ENCODE results near the gene FEZF2.

DNA sequence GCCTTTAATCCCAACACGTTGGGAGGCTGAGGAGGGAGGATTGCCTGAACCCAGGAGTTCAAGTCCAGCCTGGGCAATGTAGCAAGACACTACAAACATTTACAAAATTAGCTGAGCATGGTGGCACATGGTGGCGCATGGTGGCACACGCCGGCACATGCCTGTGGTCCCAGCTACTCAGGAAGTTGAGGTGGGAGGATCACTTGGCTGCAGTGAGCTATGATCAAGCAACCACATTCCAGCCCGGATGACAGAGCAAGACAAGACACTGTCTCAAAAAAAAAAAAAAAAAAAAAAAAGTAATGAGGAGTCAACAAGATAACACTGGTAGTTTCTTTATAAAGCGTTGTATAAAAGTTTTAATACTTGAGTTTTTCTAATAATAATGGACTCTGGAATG is 10.1 kb downstream of the FEZF2 start:
- TF ChIP-seq, protein P1, sequence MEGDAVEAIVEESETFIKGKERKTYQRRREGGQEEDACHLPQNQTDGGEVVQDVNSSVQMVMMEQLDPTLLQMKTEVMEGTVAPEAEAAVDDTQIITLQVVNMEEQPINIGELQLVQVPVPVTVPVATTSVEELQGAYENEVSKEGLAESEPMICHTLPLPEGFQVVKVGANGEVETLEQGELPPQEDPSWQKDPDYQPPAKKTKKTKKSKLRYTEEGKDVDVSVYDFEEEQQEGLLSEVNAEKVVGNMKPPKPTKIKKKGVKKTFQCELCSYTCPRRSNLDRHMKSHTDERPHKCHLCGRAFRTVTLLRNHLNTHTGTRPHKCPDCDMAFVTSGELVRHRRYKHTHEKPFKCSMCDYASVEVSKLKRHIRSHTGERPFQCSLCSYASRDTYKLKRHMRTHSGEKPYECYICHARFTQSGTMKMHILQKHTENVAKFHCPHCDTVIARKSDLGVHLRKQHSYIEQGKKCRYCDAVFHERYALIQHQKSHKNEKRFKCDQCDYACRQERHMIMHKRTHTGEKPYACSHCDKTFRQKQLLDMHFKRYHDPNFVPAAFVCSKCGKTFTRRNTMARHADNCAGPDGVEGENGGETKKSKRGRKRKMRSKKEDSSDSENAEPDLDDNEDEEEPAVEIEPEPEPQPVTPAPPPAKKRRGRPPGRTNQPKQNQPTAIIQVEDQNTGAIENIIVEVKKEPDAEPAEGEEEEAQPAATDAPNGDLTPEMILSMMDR (IDR thresholded peaks at IDR 0.05) = no peak
- no peak for TF ChIP-seq ESRRA (IDR thresholded peaks at IDR 0.05; ENCODE audit: borderline replicate concordance, low read length)
- TF ChIP-seq, protein P2, sequence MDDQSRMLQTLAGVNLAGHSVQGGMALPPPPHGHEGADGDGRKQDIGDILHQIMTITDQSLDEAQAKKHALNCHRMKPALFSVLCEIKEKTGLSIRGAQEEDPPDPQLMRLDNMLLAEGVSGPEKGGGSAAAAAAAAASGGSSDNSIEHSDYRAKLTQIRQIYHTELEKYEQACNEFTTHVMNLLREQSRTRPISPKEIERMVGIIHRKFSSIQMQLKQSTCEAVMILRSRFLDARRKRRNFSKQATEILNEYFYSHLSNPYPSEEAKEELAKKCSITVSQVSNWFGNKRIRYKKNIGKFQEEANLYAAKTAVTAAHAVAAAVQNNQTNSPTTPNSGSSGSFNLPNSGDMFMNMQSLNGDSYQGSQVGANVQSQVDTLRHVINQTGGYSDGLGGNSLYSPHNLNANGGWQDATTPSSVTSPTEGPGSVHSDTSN (IDR thresholded peaks at IDR 0.05) = no peak
- TF ChIP-seq EHMT2 (IDR thresholded peaks at IDR 0.05; ENCODE audit: low read depth) = no peak
- TF ChIP-seq MAX (IDR thresholded peaks at IDR 0.05) = no peak
- no peak for TF ChIP-seq NR3C1 (IDR thresholded peaks at IDR 0.05)
- no peak for TF ChIP-seq ELK1 (IDR thresholded peaks at IDR 0.05; ENCODE audit: low read depth, low read length)
- no peak for TF ChIP-seq MAFK (IDR thresholded peaks at IDR 0.05; ENCODE audit: partially characterized antibody)

Data from A549 (cell line).